ENCODE data around the gene PRSS56.

PRSS56 gene

DNA sequence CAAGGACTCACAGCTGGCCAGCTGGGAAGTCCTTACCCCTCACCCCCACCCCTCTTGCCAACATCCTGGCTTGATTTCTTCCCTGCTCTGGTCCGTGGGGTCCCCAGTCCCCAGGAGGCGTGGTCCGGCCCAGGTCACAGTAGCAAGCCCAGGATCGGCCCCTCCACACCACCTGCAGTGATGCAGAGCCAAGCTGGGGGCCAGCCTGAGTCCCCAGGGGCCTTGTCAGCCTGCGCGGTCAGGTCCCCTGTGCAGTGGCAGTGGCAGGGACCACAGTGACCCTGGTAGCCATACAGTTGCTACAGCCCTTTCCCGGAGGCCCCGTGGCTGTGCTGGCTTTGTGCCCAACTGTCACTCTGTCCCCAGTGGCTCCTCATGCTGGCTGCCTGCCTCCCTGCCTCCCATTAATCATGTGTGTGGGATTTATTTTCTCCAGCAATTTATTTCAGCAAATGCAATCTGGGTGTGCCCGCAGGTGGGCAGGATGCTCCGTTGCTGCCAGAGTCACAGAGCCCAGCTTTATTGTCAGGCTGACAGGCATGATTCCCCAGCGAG lies 8.8 kb upstream of the PRSS56 start:
- H3K4me3 ChIP-seq (replicated peaks; ENCODE audit: low read depth, low read length): no peak overlapping the region
- no peak for DNase-seq (ENCODE audit: extremely low read depth, low read depth)
- TF ChIP-seq, protein P1, sequence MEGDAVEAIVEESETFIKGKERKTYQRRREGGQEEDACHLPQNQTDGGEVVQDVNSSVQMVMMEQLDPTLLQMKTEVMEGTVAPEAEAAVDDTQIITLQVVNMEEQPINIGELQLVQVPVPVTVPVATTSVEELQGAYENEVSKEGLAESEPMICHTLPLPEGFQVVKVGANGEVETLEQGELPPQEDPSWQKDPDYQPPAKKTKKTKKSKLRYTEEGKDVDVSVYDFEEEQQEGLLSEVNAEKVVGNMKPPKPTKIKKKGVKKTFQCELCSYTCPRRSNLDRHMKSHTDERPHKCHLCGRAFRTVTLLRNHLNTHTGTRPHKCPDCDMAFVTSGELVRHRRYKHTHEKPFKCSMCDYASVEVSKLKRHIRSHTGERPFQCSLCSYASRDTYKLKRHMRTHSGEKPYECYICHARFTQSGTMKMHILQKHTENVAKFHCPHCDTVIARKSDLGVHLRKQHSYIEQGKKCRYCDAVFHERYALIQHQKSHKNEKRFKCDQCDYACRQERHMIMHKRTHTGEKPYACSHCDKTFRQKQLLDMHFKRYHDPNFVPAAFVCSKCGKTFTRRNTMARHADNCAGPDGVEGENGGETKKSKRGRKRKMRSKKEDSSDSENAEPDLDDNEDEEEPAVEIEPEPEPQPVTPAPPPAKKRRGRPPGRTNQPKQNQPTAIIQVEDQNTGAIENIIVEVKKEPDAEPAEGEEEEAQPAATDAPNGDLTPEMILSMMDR (IDR thresholded peaks at IDR 0.05; ENCODE audit: low read depth, low read length, missing control alignments): no peak

DNA sequence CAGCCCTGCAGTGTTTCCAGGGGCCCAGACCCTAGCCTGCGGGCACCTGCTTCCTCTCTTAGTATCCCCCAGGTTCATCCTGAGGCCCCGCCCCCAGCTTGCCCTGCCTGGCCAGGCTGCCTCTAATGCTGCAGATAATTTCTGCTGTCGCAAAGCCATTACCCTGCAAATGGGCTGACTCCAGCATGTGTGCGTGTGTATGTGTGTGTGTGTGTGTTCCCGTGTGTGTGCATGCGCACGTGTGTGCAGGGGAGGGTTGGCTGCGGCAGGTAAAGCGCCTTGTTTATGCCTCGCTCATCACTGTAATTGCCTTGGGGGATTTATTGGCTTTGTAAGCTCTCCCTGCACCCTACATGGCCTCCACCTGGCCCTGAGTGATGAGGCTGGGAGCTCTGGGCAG lies 7.6 kb upstream of the PRSS56 start:
- DNase-seq (ENCODE audit: extremely low read depth, low read depth): no peak
- no peak overlapping the region for H3K4me3 ChIP-seq (replicated peaks; ENCODE audit: low read depth, low read length)
- TF ChIP-seq, protein P1 (IDR thresholded peaks at IDR 0.05; ENCODE audit: low read depth, low read length, missing control alignments): no peak

DNA sequence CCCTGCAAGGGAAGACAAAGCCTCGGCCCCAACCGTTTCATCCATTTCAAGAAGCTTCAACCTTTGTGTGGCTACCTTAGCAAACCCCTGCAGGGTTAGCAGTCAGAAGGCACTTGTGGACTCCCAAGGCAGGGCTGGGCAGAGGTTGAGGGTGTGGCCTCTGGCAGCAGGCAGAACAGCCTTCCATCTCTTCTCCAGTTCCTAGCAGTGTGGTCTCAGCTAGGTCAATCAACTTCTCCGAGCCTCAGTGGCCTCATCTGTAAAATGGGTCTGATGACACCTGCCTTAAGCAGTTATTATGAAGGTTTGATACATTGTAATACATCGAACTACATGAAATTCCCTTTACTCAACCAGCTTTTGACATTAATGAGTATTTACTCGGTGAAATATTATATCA lies 6.8 kb upstream of the PRSS56 start:
- DNase-seq (ENCODE audit: extremely low read depth, low read depth): no peak
- TF ChIP-seq, protein P1 (IDR thresholded peaks at IDR 0.05; ENCODE audit: low read depth, low read length, missing control alignments): no peak
- H3K4me3 ChIP-seq (replicated peaks; ENCODE audit: low read depth, low read length): no peak overlapping the region

DNA sequence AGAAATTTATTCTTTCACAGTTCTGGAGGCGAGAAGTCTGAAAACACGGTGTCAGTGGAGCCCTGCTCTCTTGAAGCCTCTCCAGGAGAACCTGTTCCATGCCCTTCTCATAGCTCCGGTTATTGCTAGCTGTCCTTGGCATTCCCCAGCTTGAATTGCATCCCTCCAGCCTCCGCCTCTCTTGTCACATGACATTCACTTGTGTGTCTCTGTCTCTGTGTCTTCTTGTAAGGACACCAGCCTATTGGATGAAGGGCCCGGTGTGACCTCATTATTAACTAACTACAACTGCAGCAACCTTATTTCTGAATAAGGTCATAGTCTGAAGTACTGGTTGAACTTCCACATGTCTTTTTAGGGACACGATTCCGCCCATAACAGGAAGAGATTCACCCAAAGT lies 4.5 kb upstream of the PRSS56 start:
- no peak overlapping the region for H3K4me3 ChIP-seq (replicated peaks; ENCODE audit: low read depth, low read length)
- no peak for DNase-seq (ENCODE audit: extremely low read depth, low read depth)
- TF ChIP-seq, protein P1 (IDR thresholded peaks at IDR 0.05; ENCODE audit: low read depth, low read length, missing control alignments): no peak

DNA sequence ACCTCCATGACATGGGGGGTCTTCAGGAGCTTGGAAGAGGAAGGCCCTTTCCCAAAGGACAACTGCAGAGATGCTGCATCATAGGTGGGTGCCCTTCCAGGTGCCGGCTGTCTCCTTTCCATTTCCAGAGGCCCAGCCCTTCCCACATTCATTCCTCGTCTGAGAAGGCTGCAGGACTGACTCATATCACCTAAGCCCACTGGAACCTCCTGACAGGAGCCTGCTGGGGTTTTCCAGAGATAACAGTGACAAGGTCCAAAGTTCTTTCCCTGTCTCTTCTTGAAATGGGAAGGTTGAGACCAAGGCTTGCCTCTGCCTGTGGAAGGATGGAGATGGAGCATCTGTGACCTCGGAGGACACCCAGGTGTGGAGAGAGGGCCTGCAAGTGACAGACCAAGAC lies 3.6 kb upstream of the PRSS56 start:
- DNase-seq (ENCODE audit: extremely low read depth, low read depth): no peak
- TF ChIP-seq, protein P1 (IDR thresholded peaks at IDR 0.05; ENCODE audit: low read depth, low read length, missing control alignments): no peak

DNA sequence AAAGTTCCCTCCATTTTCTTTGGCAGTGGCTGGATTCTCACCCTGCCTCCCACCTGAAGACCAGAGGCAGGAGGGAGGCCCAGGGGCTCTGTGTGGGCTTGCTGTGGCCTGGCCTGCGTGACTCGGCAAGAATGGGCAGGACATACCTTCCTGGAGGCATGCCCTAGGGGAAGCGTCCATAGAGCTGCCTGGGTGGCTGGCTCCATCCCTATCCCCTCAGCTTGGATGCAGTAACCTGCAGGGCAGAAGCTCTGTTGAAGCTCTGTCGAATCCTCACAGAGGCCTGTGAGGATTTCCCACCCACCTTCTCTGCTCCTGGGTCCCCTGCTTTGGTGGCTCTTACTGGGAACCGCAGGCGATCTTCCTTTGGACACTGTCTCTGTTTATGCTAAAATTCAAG lies 1.3 kb upstream of the PRSS56 start:
- TF ChIP-seq, protein P1 (IDR thresholded peaks at IDR 0.05; ENCODE audit: low read depth, low read length, missing control alignments): no peak
- no peak for DNase-seq (ENCODE audit: extremely low read depth, low read depth)
- no peak overlapping the region for H3K4me3 ChIP-seq (replicated peaks; ENCODE audit: low read depth, low read length)

More for the DNA sequence above, 3.6 kb upstream of the PRSS56 start:
- H3K4me3 ChIP-seq (replicated peaks; ENCODE audit: low read depth, low read length): no peak overlapping the region

DNA sequence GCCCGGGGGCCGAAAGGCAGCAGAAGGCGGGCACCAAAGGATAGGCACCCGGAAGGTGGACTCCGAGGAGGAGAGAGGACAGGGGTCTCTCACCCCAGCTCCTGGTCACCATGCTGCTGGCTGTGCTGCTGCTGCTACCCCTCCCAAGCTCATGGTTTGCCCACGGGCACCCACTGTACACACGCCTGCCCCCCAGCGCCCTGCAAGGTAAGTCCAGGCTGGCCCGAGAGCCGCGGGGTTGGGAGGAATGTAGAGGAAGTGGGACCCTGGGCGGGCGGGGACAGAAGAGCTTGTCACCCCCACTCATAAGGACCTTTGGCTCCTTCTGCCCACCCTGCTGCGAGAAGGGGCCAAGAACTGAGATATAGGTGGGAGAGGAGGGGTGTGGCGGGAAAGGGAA lies 301 bp downstream of the PRSS56 start:
- TF ChIP-seq, protein P1 (IDR thresholded peaks at IDR 0.05; ENCODE audit: low read depth, low read length, missing control alignments): no peak
- H3K4me3 ChIP-seq (replicated peaks; ENCODE audit: low read depth, low read length): no peak overlapping the region
- no peak for DNase-seq (ENCODE audit: extremely low read depth, low read depth)

Data from HFF-Myc (cell line).